GM21390 (cell line): ENCODE measurements around the gene NINJ2.

Experiments
- ATAC-seq: cut with Tn5 transposase; IDR thresholded peaks from one replicate; pipeline ENCODE4 v1.9.1; 2021; ENCODE audit not compliant: unreplicated experiment

The NINJ2 gene

GRCh38 chr12:553216-554000, 109.8 kb downstream of the NINJ2 start:
- no peak for ATAC-seq

DNA sequence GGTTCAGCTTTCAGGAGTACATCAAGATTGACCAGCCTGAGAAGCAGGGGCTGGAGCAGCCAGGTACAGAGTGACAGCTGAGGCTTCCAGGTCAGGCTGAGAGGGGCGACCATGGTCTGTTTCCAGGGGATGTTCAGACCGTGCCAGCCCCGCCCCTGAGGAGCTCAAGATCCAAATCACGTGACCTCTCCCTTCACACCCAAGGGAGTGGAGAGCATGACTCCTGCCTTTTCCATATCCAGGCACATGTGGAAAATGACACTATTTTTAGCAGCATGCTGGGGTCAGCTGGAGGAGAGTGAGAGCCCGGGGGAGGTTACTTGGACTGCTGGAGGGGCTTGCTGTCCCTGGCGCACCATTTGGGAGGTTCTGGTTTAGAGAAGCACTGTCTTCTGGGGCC, 110.8 kb downstream of the NINJ2 start:
- no peak for ATAC-seq

GRCh38 chr12:550473-551260, 112.6 kb downstream of the NINJ2 start:
- no peak for ATAC-seq

GRCh38 chr12:549476-550082, 113.7 kb downstream of the NINJ2 start:
- ATAC-seq = no peak

DNA sequence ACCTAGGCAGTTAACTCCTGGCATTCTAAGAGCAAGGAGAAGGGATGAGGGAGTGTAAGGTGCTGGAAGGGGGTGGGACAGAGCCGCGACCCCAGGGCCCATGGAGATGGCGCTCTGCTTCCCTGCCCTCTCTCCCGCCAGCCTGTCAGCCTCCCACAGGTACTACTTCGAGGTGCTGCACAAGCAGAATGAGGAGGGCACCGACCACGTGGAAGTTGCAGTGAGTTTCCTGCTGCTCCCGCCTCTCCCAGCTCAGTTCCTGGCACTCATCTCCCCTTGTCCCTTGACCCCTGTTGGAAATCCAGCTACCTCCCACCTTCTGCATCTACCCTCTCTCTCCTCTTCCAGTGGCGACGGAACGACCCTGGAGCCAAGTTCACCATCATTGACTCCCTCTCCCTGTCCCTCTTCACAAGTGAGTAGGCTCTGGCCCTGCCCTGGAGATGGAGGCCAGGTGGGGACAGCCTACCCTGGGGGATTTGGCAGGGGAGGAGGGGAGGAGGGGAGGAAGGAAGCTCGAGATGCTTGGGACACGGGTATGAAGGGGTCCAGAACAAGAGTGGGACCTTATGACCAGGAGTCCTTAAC, 115.3 kb downstream of the NINJ2 start:
- no peak for ATAC-seq

GRCh38 chr12:546920-547845, 116.1 kb downstream of the NINJ2 start:
- no peak for ATAC-seq

DNA sequence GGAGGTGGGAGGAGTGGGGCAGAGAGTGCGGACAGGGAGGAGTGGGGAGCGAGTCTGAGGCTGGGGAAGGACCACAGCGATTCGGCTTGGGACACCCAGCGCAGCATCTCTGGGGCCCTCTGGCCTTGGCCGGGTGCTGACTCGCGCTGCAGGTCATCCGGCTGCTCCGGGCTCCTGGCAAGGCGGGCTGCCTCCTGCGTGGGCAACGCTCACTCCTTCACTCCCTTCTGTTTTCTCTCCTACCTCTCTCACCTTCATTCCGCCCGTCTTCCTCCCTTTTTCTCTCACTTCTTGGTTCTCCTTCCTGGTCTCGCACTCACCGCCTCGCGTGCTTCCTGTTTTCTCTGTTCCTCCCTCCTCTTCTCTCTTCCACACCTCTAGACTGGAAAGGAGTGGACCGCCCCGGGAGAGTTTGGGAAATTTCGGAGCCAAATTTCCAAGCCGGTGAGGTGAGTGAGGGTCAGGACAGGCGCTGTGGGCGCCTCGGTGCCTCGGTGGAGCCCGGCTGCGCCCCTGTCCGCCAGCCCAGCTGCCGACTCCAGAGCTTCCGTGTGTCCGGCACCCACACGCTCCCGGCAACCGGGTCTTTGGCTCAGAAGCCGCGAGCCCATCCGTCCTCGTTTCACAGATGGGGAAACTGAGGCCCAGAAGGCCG, 116.9 kb downstream of the NINJ2 start:
- no peak for ATAC-seq

DNA sequence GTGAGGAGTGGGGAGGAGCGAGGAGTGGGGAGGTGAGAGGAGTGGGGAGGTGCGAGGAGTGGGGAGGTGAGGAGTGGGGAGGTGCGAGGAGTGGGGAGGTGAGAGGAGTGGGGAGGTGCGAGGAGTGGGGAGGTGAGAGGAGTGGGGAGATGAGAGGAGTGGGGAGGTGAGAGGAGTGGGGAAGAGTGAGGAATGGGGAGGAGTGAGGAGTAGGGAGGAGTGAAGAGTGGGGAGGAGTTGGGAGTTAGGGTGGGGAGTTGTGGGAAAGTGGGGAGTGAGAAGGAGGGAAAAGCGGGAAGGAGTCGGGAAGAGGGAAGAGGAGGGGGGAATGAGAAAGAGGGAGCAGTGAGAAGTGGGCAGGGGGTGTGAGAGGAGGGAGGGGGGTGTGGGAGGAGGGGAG, 117.4 kb downstream of the NINJ2 start:
- no peak for ATAC-seq

GRCh38 chr12:544941-545635, 118.2 kb downstream of the NINJ2 start:
- no peak for ATAC-seq

DNA sequence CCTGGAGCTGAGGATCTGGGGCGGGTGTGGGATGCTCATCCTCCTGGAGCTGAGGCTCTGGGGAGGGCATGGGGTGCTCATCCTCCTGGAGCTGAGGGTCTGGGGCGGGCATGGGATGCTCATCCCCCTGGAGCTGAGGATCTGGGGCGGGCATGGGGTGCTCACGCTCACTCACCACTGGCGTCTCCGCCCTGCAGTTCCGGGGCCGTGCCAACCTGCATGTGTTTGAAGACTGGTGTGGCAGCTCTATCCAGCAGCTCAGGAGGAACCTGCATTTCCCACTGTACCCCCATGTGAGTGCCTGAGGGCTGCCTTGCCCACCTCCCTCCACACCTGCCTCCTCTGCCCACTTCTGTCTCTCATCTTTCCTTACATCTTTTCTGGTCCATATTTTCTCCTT, 119.1 kb downstream of the NINJ2 start:
- ATAC-seq = no peak

DNA sequence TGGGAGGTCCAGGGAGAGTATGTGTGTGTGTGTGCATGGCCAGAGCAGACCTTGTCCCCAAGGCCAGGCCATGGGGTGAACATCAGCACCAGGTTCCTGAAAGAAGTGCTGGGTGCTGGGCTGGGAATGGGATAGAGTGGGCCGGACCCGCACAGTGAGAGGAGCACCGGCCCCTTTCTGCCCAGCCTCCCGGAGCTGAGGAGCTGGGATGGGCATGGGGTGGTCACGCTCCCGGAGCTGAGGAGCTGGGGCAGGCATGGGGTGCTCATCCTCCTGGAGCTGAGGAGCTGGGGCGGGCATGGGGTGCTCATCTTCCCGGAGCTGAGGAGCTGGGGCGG, 120.2 kb downstream of the NINJ2 start:
- ATAC-seq = no peak

DNA sequence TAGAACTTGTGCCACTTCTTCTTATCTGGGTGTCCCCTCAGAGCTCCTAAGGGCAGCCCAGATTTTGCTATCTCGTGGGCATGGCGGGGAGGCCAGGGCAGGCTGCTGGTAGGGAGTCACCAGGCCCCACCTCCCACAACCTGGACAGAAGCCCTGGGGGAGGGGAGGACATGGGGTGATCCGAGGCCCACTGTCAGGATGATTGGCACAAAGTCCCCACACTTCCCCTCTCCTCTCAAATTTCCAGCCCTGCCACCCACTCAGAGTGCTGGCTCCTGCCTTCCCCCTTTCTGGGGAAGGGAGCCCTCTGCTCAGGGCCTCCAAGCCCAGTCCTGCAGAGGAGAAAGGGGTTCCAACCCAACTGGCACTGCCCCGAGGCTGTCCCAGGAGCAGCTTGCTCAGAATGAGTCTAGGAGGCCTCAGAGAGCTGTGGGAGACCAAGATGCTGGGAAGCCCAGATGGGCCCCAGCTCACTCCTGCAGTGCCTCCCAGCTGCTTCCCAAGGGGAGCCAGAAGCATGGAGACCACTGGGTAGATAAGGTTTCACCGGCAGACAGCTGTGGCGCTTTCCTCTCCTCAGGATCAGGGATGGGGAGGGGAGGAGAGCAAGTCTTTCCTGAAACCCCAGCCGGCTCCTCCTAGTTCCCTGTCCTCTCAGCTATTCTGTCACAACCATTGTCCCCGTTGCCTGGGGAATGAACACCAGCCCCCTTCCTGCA, 120.7 kb downstream of the NINJ2 start:
- ATAC-seq = no peak

GRCh38 chr12:541676-542324, 121.4 kb downstream of the NINJ2 start:
- ATAC-seq = no peak

DNA sequence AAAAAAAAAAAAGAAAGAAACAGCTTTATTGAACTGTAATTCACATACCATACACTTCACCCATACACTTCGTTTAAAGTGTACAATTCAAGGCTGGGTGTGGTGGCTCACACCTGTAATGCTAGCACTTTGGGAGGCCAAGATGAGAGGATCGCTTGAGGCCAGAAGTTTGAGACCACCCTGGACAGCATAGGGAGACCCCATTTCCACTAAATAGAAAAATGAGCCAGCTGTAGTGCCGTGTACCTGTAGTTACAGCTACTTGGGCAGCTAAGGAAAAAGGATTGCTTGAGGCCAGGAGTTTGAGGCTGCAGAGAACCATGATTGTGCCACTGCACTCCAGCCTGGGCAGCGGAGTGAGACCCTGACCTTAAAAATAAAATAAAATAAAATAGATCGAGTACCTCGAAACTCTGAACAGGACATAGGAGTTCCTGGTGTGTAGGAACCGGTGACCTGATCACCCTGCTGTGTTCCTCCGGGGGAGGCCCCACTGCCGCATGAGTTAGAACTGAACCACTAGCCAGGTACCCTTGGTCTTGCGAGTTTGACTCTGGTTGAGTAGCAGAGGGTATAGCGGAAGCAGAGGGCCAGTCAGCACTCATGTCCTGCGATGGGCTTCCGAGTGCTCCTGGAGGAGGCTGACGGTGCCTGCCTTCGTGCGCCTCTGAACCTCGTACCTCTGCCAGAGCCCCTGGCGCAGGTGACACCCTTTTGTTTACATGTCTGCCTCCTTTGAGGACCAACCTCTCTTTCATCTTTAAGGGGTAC, 123.5 kb downstream of the NINJ2 start:
- ATAC-seq = no peak

DNA sequence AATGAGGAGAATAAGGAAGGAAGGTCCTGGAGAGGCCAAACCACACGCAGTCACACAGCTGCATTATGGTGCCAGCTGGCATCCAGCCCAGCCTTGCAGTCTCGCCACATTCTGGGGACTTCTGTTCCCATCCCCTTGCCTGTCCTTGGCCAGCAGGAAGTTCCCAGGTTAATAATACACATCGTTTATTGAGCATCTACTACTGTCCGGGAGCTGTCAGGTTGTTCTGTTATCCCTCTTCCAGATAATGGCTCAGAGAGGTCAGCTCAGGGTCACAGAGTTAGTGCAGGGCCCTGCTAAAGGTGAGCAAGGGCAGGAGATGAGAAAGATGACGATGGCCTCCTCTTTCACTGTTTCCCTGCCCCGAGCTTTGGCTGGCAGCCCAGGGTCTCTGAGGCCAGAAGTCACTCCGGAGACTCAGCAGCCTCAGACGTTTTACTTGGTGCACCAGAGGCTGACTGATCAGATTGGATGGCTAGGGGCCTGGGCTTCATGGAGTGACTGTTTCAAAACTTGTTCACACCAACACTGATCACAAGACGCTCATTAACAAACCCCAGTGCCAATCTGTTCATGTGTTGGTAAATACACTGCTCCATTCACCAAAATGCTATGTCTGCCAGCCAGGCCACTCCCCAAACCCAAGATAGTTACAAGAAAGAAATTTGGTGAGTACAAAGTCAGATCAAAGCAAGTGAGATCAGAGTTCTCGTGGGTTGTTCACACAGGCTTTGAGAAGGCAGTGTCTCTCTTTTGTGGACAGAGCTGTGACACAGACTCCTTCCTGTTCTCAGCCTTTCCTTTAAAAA, 124.3 kb downstream of the NINJ2 start:
- ATAC-seq = no peak

DNA sequence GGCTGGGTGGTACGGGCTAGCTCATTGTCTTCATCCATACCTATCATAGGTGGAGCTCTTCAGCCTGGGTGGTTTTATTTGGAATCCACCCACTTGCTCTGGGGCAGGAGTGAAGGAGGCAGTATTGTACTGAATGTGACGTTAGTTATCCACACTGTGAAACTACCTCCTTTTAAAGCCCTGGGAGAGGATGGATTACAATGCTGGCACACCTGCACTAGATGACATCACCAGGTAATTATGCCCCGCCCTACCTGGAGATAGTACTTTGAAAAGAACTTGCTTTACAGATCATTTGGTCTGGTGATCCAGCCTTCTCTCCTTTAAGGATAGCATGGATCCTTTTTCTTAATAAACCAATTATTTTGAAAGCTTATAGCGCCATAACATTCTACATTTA, 125.5 kb downstream of the NINJ2 start:
- ATAC-seq = no peak

GRCh38 chr12:536751-537245, 126.4 kb downstream of the NINJ2 start:
- no peak for ATAC-seq
